Ascending aorta (tissue), 2 donors: Measurements from ENCODE around the gene SDE2. TPM values are rescaled to one million over a fixed set of nuclear protein-coding genes. Genes with fewer than 3 reads are reported as not detected.

Source experiments
- DNase-seq, 2 donors: peaks; one replicate each; pipeline ENCODE4 v3.0.0-alpha.2; 2019; ENCODE audit warnings: low spot score in 2 of 2
- H3K27ac ChIP-seq, 2 donors: fragments of 200-600 bp; sonication (generic); one replicate each; pipeline ENCODE4 v1.5.1; 2016 to 2017; ENCODE audit warnings: mild to moderate bottlenecking in 1 of 2
- H3K27me3 ChIP-seq: fragments of 200-600 bp; sonication (generic); one replicate; pipeline ENCODE4 v1.5.1; 2017
- H3K36me3 ChIP-seq, 2 donors: fragments of 200-600 bp; sonication (generic); one replicate each; pipeline ENCODE4 v1.5.1; 2016
- H3K4me1 ChIP-seq, 2 donors: fragments of 200-600 bp; sonication (generic); one replicate each; pipeline ENCODE4 v1.5.1; 2016 to 2017; ENCODE audit warnings: mild to moderate bottlenecking in 1 of 2
- H3K4me3 ChIP-seq, 2 donors: fragments of 200-600 bp; sonication (generic); one replicate each; pipeline ENCODE4 v1.5.1; 2016 to 2017; ENCODE audit warnings: mild to moderate bottlenecking in 1 of 2
- H3K9me3 ChIP-seq, 2 donors: fragments of 200-600 bp; sonication (generic); one replicate each; pipeline ENCODE4 v1.5.1; 2016
- CTCF ChIP-seq, 3 experiments: fragments of 200-600 bp in 2 of 3; fragments of 450-650 bp in 1 of 3; sonication (generic) in 2 of 3; IDR thresholded peaks; one replicate each; pipeline ENCODE4 v1.5.1; 2016 to 2019; ENCODE audit warnings: antibody characterized with exemption in 3 of 3, mild to moderate bottlenecking in 1 of 3, moderate library complexity in 1 of 3
- intact Hi-C: fragments of 100-400 bp; cut with DNase I; formaldehyde crosslinking; loops from one replicate; pipeline ENCODE4 v1.15.1; 2023
- total RNA-seq: library from RNA; depleted of rRNA; stranded (reverse); fragments of >200 nt; gene quantifications from one replicate; pipeline ENCODE4 v1.1.0, GENCODE V29; 2016

SDE2 gene
- 12.3 TPM for total RNA-seq

- Histone ChIP-seq H3K4me1 (peaks cover 0 to 27% of the 10 kb centered on the region in 2 donors), H3K4me3 (peak within 1 kb of the TSS; percentile 84 to 96), H3K36me3 (peaks cover 5 to 10% of the 10 kb centered on the region in 2 donors), H3K27me3 (no peaks in the 10 kb centered on the region), H3K27ac (peak within 1 kb of the TSS; percentile 96 to 97), H3K9me3 (no peaks in the 10 kb centered on the region)
- intact Hi-C loops = loop anchor here (1.0 to 5.0 kb wide), 4 partner anchors 35 to 571 kb away; partner anchors contain the start of genes H3-3A and LBR
- no peak for TF ChIP-seq CTCF (IDR thresholded peaks at IDR 0.05)
- peak; percentile 98 to 100 for DNase-seq
These were observed at the start of gene SDE2 for GRCh38 chr1:225999227-225999911. Gene SDE2, minus strand, starts transcription at chr1:225999343. Its CDS starts 31 bp downstream, at chr1:225999312.

DNA sequence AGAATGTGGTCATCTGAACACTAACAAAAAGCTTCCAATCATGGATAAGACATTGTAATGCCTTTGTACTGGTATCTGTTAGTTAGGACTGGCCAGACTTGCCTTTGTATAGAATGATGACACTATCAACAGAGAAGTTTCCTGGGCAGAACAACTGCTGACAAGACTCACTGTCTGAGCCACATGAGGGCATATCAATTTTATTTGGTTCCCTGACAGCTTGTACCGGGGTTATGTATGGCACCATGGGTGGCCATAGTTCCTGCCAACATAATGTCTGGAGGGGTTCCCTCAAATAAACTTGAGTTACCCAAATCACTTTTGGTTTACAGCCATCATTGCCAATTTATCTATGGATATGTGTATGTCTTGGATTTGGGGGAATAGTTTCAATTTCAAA, 49.7 kb upstream of the SDE2 start:
- Histone ChIP-seq H3K9me3 (no peaks in the 10 kb centered on the region), H3K36me3 (no peaks in the 10 kb centered on the region), H3K4me1 (no peaks in the 10 kb centered on the region), H3K4me3 (no peak overlapping the region), H3K27ac (no peak overlapping the region), H3K27me3 (no peaks in the 10 kb centered on the region)
- TF ChIP-seq CTCF (IDR thresholded peaks at IDR 0.05) = no peak
- DNase-seq = peak in 1 of 2 donors; percentile 51
- intact Hi-C loops = no loop called here

- no peak for TF ChIP-seq CTCF (IDR thresholded peaks at IDR 0.05)
- Histone ChIP-seq H3K4me1 (no peaks in the 10 kb centered on the region), H3K27me3 (no peaks in the 10 kb centered on the region), H3K4me3 (no peak overlapping the region), H3K27ac (no peak overlapping the region), H3K9me3 (no peaks in the 10 kb centered on the region), H3K36me3 (no peaks in the 10 kb centered on the region)
- intact Hi-C loops = no loop called here
- peak in 1 of 2 donors; percentile 24 for DNase-seq
These were observed 48.4 kb upstream of the SDE2 start for GRCh38 chr1:226047495-226047894.

DNA sequence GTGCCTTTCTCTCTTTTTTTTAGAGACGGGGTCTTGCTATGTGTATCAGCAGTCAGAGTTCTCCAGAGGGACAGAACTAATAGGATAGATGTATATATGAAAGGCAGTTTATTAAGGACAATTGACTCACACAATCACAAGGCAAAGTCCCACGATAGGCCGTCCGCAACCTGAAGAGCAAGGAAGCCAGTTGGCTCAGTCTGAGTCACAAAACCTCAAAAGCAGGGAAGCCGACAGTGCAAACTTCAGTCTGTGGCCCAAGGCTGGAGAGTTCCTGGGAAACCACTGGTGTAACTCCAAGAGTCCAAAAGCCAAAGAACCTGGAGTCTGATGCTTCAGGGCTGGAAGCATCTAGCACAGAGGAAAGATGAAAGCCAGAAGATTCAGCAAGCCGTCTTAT, 47.1 kb upstream of the SDE2 start:
- H3K4me3 ChIP-seq = no peak overlapping the region
- no peaks in the 10 kb centered on the region for H3K9me3 ChIP-seq
- H3K4me1 ChIP-seq = no peaks in the 10 kb centered on the region
- no peaks in the 10 kb centered on the region for H3K36me3 ChIP-seq
- no peak overlapping the region for H3K27ac ChIP-seq
- DNase-seq = peak in 1 of 2 donors; percentile 57
- no peaks in the 10 kb centered on the region for H3K27me3 ChIP-seq
- intact Hi-C loops = no loop called here
- TF ChIP-seq CTCF (IDR thresholded peaks at IDR 0.05) = no peak

DNA sequence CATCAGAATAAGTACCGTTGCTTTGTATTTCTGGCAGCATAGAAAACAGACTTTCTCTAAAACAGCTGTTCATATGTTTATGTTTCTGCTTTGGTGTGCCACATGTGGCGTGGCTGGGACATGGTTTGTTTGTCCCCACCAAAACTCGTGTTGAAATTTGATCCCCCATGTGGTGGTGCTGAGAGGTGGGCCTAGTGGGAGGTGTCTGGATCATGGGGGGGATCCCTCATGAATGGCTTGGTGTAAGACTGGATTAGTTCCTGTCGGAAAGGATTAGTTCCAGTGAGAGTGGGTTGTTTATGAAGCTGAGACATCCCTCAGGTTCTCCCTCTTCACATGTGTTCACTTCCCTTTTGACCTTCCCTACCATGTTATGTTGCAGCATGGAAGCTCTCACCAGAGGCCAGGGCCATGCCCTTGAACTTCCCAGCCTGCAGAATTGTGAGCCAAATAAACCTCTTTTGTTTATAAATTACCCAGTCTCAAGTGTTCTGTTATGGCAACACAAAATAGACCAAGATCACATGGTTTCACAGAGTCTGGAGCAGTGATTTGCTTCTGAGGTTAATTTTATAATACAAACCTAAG, 45.5 kb upstream of the SDE2 start:
- H3K9me3 ChIP-seq = no peaks in the 10 kb centered on the region
- intact Hi-C loops = no loop called here
- no peaks in the 10 kb centered on the region for H3K36me3 ChIP-seq
- no peak overlapping the region for H3K27ac ChIP-seq
- no peaks in the 10 kb centered on the region for H3K4me1 ChIP-seq
- no peak for TF ChIP-seq CTCF (IDR thresholded peaks at IDR 0.05)
- no peaks in the 10 kb centered on the region for H3K27me3 ChIP-seq
- H3K4me3 ChIP-seq = no peak overlapping the region
- peak in 1 of 2 donors; percentile 42 for DNase-seq
